Activated gamma-delta T cell (primary cell): ENCODE results near the gene TFAP2D.

Experiments used
- DNase-seq: peaks from one replicate; lab custom pipeline; 2025; lab: John Stamatoyannopoulos, UW

The TFAP2D gene

DNA sequence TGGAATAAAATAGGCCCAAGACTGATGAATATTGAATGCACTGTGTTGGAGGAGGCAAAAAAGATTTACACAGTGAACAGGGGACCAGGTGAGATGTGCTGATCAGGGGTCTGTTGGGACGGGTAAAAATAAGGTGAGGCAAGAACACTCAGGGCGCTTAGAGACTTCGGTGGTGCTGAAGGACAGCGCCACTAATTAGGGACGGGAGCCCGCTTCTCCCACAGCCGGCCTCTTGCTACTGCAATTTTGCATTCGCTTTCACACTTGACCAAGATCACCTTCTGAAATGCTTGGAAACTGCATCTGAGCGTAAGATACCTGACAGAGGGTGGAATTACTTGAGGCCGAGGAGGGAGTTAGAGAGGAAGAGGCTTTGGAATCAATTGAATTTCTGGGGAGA lies 7.3 kb downstream of the TFAP2D start:
- DNase-seq: no peak

DNA sequence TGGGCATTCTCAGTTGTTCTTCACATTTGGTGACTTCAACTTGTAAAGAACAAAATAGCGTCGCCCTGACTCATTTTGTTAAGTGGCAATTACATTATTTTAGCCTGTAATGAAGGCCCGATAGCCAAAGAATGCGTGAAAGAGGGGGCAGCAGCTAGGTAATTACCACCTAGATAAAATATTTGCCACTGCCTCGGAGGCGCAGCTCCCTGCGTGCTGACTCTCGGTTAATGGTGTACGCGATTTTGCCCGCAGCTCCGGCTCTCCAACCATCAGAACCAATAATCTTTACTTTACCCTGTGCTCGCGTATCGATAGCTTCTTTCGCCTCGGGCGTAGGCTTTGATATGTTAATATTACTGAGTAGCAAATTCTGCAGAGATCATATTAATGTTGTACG lies 8.7 kb downstream of the TFAP2D start:
- no peak for DNase-seq

GRCh38 chr6:50722829-50723554 lies 9.7 kb downstream of the TFAP2D start:
- no peak for DNase-seq

DNA sequence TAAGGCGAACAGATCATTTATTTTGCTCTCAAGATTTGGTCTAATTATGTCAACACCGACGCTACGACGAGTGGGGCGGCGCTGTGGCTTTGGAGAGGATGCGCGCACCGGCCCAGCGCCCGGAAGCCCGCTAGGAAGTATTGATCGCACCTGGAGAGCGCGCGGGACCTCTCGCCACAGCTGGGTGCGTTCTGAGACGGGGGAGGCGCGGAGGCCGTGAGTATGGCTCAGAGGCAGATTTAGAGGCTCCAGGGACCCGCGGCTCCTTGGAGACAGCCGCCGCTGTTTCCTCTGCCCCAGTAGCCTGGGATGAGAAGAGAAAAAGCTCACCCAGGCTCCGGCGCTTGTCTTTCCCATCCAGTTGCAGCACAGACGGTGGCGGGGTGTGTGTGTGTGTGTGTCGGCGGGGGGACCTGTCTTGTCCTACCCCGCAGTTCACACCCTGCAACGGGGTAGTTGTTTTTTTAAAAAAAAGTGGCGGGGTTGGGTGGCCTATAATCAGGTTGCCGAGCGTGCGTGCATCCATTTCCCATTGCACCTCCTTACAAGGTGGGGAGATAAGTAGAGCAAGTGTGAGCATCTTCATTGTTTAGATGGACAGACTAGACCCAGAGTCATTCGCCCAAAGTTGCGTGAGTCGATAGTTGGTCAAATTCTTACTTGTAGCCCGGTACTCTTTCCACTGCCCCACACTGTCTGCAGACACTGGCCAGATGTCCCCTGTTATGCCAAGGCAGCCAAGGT lies 11.2 kb downstream of the TFAP2D start:
- DNase-seq: no peak

GRCh38 chr6:50734488-50734887 lies 21.2 kb downstream of the TFAP2D start:
- no peak for DNase-seq

- DNase-seq: no peak
Measured at GRCh38 chr6:50742161-50742560, 28.8 kb downstream of the TFAP2D start.

DNA sequence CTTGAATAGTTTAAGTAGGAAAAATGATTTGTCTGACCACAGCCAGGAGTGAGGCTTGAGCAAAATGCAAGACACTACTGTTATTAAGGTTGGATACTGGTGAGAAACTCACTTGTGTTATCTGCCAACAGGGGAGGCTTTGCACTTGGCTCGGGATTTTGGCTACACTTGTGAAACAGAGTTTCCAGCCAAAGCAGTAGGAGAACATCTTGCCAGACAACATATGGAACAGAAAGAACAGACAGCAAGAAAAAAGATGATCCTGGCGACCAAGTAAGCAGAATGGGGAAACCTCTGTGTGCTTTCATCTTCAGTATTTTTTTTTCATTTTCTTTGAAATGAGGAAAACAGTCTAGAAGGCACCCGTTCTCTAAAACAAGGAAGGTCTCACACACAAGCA lies 31.6 kb downstream of the TFAP2D start:
- no peak for DNase-seq

DNA sequence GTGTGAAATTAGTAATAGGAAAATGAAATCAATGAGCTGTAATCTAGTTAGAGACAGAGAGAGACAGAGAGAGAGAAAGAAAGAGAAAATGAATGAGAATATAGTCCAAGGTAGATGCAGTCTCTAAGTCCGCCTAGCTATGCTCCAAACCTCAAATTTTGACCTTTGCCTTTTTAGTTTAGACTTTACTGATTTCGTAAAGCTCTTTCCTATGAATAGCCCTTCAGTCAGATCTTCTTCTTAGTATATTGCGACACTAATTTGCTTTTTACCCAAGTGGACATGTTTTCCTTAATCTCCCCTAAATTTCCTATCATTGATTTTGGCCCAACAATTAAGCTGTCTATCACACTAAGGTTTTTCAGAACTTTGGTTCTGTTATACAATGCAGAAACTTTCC lies 49.5 kb downstream of the TFAP2D start:
- DNase-seq: no peak

DNA sequence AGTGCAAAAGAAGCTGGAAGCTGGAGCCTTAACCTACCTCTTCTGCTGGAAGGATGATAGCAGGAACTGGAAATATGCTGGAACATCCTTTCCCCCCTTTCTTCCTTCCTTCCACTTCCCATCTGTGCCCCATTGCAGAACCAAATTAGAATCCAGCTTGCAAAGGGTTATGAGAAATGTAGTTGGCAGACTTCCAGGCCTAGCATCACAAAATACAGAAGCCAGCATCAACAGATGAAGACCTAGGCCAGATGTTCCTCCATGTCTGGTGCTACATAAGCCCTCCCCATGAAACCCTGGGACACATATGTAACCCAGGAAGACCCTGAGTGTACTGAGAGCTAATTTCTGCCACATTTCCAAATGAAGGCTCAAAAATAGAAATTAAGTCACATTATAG lies 65.4 kb downstream of the TFAP2D start:
- no peak for DNase-seq

GRCh38 chr6:50780382-50780781 lies 67.1 kb downstream of the TFAP2D start:
- DNase-seq: no peak

GRCh38 chr6:50785921-50786320 lies 72.6 kb downstream of the TFAP2D start:
- no peak for DNase-seq

DNA sequence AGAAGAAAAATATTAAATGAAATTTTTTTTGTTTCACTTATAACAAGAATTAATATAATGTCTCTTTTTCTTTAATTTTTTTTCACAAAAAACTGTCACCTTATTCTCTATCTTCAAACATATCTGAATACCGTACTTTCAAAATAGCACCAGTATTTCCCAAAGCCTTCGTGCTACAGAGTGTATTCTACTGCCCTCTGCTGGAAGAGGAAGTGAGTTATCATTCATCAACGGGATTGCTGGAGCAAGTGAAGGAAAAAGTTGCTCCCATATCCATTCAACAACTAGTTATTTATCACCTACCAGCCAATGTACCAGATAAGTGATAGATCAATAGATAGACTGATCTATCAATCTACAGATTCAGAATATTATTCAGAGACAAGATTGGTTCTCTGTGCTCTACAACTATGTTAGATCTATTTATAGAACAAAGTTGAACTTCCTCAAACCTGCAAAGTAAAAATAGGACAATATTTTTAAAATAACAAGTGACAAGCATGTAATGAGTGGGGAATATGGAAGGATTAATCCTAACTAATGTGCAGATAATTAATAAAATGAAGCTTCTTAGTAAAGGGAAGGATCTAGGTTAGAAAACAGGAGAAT lies 78.7 kb downstream of the TFAP2D start:
- no peak for DNase-seq

- DNase-seq: no peak
Measured at GRCh38 chr6:50792771-50793170, 79.4 kb downstream of the TFAP2D start.

- no peak for DNase-seq
Measured at GRCh38 chr6:50795574-50795973, 82.2 kb downstream of the TFAP2D start.

DNA sequence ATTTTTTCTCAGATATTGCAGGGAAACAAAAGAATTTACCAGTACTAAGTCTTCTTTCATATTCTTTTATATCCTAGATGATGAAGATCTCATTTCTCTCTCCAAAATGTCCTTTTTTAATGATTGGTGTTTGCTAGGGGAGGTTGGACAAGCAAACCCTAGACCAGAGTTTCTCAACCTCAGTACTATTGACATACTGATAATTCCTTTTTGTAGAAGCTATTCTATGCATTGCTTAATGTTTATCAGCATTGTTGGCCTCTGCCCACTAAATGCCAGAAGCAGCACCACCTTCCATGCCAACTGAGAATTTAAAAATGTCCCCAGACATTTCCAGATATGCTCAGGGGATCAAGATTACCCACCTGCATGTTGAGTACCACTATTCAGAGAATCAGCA lies 91.0 kb downstream of the TFAP2D start:
- DNase-seq: no peak

- no peak for DNase-seq
Measured at GRCh38 chr6:50807035-50807434, 93.7 kb downstream of the TFAP2D start.

GRCh38 chr6:50815436-50816114 lies 102.2 kb downstream of the TFAP2D start:
- no peak for DNase-seq

DNA sequence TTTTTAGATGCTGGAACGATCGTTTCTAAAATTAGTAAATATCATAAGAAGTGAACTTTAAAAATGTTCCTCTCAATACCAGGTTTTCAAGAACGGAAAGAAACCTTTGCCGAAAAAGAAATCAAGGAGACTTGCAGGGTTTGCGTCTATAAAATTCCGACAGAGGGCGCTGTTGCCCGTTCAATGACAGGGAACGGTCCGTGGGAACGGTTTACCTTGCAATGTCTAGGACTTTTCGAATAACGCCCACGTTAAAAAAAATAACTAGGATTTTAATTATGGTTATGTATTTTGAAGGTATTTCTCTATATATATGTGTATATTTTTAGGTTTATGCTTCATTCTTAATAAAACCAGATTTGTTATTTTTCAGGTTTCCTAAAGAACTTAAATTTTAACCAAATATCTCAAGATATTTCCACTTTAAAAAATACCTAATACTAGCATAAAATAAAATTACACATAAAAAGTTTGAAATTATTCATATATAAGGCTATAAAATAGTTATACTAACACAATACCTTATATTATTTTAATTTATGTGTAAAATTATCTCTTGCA lies 102.9 kb downstream of the TFAP2D start:
- no peak for DNase-seq

- no peak for DNase-seq
Measured at GRCh38 chr6:50816947-50817645, 103.8 kb downstream of the TFAP2D start.

DNA sequence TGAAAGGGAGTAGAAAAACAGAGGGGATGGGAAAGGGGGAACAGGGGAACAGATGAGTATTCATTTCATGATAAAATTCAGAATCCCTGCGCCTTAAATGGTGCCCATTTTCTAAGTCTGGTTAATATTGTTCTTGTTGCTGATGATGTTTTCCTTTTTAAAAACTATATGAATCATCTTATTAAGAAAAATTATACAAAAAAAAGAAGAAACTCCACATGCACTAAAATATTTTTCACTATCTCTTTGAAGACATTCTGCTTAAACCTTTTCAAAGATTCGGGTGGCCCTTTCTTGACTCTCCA lies 104.3 kb downstream of the TFAP2D start:
- DNase-seq: no peak

DNA sequence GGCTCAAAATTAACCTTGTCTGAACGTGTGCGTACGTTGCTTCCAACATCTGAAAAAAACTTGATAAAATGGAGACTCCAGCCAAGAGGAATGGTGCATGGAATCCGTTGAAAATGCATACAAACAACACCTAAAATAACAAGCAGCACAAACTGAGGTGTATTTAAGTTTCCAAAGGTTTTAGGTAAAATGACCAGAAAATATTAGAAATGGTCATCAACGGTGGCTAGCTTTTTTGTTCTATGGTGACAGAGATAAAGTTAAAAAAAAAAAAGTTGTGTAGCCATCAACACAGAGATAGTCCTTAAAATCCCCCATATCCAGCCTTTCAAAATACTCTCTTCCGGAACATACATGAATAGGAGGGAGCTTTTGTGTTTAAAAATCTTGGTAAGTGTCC lies 104.7 kb downstream of the TFAP2D start:
- no peak for DNase-seq

GRCh38 chr6:50818673-50819072 lies 105.3 kb downstream of the TFAP2D start, which contains the start of gene TFAP2B:
TFAP2B (plus strand) TSS chr6:50818871; CDS start chr6:50818892, 21 bp downstream.
- no peak for DNase-seq
